WTC11 (cell line): ENCODE data around the gene TMEM200A. TPM values are rescaled to one million over a fixed set of nuclear protein-coding genes. Genes with fewer than 3 reads are reported as not detected.
A peak's percentile ranks its signal among the peaks of the same experiment; 100 is the strongest.

Experiments
- ATAC-seq: fragments of 200-7000 bp; cut with Tn5 transposase; 2 replicates; pipeline ENCODE4 v1.10.0; 2021; ENCODE audit warnings: mild to moderate bottlenecking, moderate library complexity
- CTCF ChIA-PET: fragments of 300-600 bp; sonication (Branson Sonifier 250); formaldehyde crosslinking; loops from one replicate; lab custom pipeline; 2021; ENCODE audit warnings: antibody characterized with exemption; lab: Charles Lee
- POLR2A ChIA-PET: fragments of 350-600 bp; sonication (Branson Sonifier 250); formaldehyde crosslinking; loops from one replicate; lab custom pipeline; 2021; ENCODE audit warnings: antibody characterized with exemption; lab: Charles Lee
- DNase-seq: peaks from one replicate; pipeline ENCODE4 v3.0.0; 2021; ENCODE audit warnings: low spot score
- H3K27ac Mint-ChIP-seq: 2 replicates; pipeline ENCODE4 v1.8.0; 2021; ENCODE audit warnings: mixed read lengths
- H3K27me3 Mint-ChIP-seq: 2 replicates; pipeline ENCODE4 v1.8.0; 2021; ENCODE audit warnings: low read depth, mild to moderate bottlenecking, moderate library complexity, mixed read lengths
- H3K36me3 Mint-ChIP-seq: 2 replicates; pipeline ENCODE4 v1.8.0; 2021; ENCODE audit warnings: mixed read lengths
- H3K4me1 Mint-ChIP-seq: 2 replicates; pipeline ENCODE4 v1.8.0; 2022; ENCODE audit warnings: mixed read lengths
- H3K4me3 Mint-ChIP-seq: 2 replicates; pipeline ENCODE4 v1.8.0; 2021; ENCODE audit warnings: mild to moderate bottlenecking, moderate library complexity, mixed read lengths
- H3K9me3 Mint-ChIP-seq: 2 replicates; pipeline ENCODE4 v1.8.0; 2021; ENCODE audit warnings: mixed read lengths
- ESRRA ChIP-seq: sonication (generic); formaldehyde crosslinking; IDR thresholded peaks from 2 replicates; pipeline ENCODE4 v1.8.1; 2022; ENCODE audit warnings: mild to moderate bottlenecking, missing genetic modification reagents, borderline replicate concordance
- ETV6 ChIP-seq: sonication (generic); formaldehyde crosslinking; IDR thresholded peaks from 2 replicates; pipeline ENCODE4 v1.8.1; 2022; ENCODE audit warnings: mild to moderate bottlenecking, missing genetic modification reagents
- FOXK1 ChIP-seq: sonication (generic); formaldehyde crosslinking; IDR thresholded peaks from 2 replicates; pipeline ENCODE4 v1.8.0; 2022; ENCODE audit warnings: mild to moderate bottlenecking, moderate library complexity, missing genetic modification reagents
- HMGA2 ChIP-seq: fragments of 250-450 bp; sonication (Bioruptor Pico); IDR thresholded peaks from 2 replicates; pipeline ENCODE4 v1.4.0; 2021; ENCODE audit warnings: mild to moderate bottlenecking, moderate library complexity
- NFYB ChIP-seq: sonication (generic); formaldehyde crosslinking; conservative IDR thresholded peaks from 2 replicates; pipeline ENCODE4 v1.8.0; 2022; ENCODE audit warnings: low read depth, missing genetic modification reagents
- NR1H2 ChIP-seq: sonication (generic); formaldehyde crosslinking; IDR thresholded peaks from 2 replicates; pipeline ENCODE4 v1.9.0; 2021; ENCODE audit warnings: mild to moderate bottlenecking, moderate library complexity, missing genetic modification reagents
- RELA ChIP-seq: sonication (generic); formaldehyde crosslinking; IDR thresholded peaks from 2 replicates; pipeline ENCODE4 v1.8.1; 2022; ENCODE audit warnings: missing genetic modification reagents, mild to moderate bottlenecking, borderline replicate concordance
- SP1 ChIP-seq: sonication (generic); formaldehyde crosslinking; conservative IDR thresholded peaks from 2 replicates; pipeline ENCODE4 v1.8.1; 2022; ENCODE audit warnings: missing genetic modification reagents
- TP53 ChIP-seq: sonication (generic); formaldehyde crosslinking; IDR thresholded peaks from 2 replicates; pipeline ENCODE4 v1.8.1; 2023; ENCODE audit warnings: mild to moderate bottlenecking, missing genetic modification reagents
- ZNF416 ChIP-seq: fragments of 250-450 bp; sonication (Bioruptor Pico); IDR thresholded peaks from 2 replicates; pipeline ENCODE4 v1.9.0; 2021; ENCODE audit warnings: mild to moderate bottlenecking, inconsistent platforms
- ZNF671 ChIP-seq: fragments of 250-450 bp; sonication (Bioruptor Pico); IDR thresholded peaks from 2 replicates; pipeline ENCODE4 v1.8.0; 2021; ENCODE audit warnings: mild to moderate bottlenecking
- total RNA-seq: library from RNA; stranded (reverse); gene quantifications from 3 replicates; pipeline ENCODE4 v1.2.3, GENCODE V29; 2021
- TF ChIP-seq, protein P1 (sequence below): sonication (generic); formaldehyde crosslinking; IDR thresholded peaks from 2 replicates; pipeline ENCODE4 v1.8.1; 2022; ENCODE audit warnings: mild to moderate bottlenecking, moderate library complexity, missing genetic modification reagents
- TF ChIP-seq, protein P2 (sequence below): sonication (generic); formaldehyde crosslinking; IDR thresholded peaks from 2 replicates; pipeline ENCODE4 v1.8.0; 2022; ENCODE audit warnings: missing genetic modification reagents
- TF ChIP-seq, protein P3 (sequence below): fragments of 250-450 bp; sonication (Bioruptor Pico); conservative IDR thresholded peaks from 2 replicates; pipeline ENCODE4 v1.9.0; 2021; ENCODE audit warnings: mild to moderate bottlenecking
- TF ChIP-seq, protein P4 (sequence below): sonication (generic); formaldehyde crosslinking; IDR thresholded peaks from 2 replicates; pipeline ENCODE4 v1.8.0; 2022; ENCODE audit warnings: mild to moderate bottlenecking, missing genetic modification reagents
- TF ChIP-seq, protein P5 (sequence below): sonication (generic); formaldehyde crosslinking; IDR thresholded peaks from 2 replicates; pipeline ENCODE4 v1.8.0; 2023; ENCODE audit warnings: missing genetic modification reagents
- TF ChIP-seq, protein P6 (sequence below): sonication (generic); formaldehyde crosslinking; IDR thresholded peaks from 2 replicates; pipeline ENCODE4 v1.8.0; 2023; ENCODE audit warnings: missing genetic modification reagents, mild to moderate bottlenecking, borderline replicate concordance
- TF ChIP-seq, protein P7 (sequence below): sonication (generic); formaldehyde crosslinking; IDR thresholded peaks from 2 replicates; pipeline ENCODE4 v1.8.1; 2023; ENCODE audit warnings: mild to moderate bottlenecking, missing genetic modification reagents, moderate library complexity

The TMEM200A gene
- total RNA-seq, 1 experiment from 2014 or later: 11.0 TPM

DNA sequence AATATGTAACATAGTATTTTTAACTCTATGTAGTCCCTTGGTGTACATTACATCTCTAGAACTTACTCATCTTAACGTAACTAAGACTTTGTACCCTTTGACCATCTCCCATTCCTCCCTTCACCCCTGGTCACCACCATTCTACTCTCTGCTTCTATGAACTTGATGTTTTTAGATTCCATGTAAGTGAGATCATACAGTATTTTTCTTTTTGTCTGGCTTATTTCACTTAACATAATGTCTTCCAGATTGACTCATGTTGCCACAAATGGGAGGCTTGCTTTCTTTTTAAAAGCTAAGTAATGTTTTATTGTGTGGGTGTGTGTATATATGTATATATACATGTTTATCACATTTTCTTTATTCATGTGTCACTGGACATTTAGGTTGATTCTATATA, 55.8 kb downstream of the TMEM200A start (continued):
- TF ChIP-seq RELA (CRISPR knock-in tag): no peak
- TF ChIP-seq, protein P1, sequence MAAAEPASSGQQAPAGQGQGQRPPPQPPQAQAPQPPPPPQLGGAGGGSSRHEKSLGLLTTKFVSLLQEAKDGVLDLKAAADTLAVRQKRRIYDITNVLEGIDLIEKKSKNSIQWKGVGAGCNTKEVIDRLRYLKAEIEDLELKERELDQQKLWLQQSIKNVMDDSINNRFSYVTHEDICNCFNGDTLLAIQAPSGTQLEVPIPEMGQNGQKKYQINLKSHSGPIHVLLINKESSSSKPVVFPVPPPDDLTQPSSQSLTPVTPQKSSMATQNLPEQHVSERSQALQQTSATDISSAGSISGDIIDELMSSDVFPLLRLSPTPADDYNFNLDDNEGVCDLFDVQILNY (CRISPR knock-in tag): no peak

DNA sequence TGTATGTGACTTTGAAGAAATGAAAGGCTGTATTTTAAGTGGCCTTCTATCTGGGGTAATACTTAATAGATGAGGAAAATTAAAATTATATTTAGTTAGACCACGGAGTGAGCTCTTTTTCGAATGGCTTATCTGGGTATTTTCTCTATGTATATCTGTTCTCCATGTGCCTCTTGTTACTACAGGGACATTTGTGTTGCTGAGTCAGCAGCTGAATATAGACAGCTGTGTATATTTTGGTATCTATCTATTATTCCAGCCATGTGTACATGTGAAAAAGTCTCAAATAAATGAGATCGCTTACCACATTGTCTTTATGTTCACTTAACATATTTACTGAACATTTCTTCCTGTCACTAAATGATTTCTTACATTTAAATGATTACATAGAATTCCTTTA, 57.2 kb downstream of the TMEM200A start:
- POLR2A ChIA-PET: no interaction called here
- Mint-ChIP-seq H3K36me3 (no peaks in the 10 kb centered on the region), H3K27ac (no peak overlapping the region), H3K27me3 (no peaks in the 10 kb centered on the region)
- CTCF ChIA-PET: no interaction called here
- ATAC-seq (no peak), DNase-seq (no peak)
- TF ChIP-seq ZNF416 (CRISPR knock-in tag): no peak
- TF ChIP-seq, protein P2, sequence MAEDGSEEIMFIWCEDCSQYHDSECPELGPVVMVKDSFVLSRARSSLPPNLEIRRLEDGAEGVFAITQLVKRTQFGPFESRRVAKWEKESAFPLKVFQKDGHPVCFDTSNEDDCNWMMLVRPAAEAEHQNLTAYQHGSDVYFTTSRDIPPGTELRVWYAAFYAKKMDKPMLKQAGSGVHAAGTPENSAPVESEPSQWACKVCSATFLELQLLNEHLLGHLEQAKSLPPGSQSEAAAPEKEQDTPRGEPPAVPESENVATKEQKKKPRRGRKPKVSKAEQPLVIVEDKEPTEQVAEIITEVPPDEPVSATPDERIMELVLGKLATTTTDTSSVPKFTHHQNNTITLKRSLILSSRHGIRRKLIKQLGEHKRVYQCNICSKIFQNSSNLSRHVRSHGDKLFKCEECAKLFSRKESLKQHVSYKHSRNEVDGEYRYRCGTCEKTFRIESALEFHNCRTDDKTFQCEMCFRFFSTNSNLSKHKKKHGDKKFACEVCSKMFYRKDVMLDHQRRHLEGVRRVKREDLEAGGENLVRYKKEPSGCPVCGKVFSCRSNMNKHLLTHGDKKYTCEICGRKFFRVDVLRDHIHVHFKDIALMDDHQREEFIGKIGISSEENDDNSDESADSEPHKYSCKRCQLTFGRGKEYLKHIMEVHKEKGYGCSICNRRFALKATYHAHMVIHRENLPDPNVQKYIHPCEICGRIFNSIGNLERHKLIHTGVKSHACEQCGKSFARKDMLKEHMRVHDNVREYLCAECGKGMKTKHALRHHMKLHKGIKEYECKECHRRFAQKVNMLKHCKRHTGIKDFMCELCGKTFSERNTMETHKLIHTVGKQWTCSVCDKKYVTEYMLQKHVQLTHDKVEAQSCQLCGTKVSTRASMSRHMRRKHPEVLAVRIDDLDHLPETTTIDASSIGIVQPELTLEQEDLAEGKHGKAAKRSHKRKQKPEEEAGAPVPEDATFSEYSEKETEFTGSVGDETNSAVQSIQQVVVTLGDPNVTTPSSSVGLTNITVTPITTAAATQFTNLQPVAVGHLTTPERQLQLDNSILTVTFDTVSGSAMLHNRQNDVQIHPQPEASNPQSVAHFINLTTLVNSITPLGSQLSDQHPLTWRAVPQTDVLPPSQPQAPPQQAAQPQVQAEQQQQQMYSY (CRISPR knock-in tag): no peak
- no peak for TF ChIP-seq NR1H2 (CRISPR knock-in tag)
- TF ChIP-seq SP1 (CRISPR knock-in tag): no peak
- TF ChIP-seq, protein P3, sequence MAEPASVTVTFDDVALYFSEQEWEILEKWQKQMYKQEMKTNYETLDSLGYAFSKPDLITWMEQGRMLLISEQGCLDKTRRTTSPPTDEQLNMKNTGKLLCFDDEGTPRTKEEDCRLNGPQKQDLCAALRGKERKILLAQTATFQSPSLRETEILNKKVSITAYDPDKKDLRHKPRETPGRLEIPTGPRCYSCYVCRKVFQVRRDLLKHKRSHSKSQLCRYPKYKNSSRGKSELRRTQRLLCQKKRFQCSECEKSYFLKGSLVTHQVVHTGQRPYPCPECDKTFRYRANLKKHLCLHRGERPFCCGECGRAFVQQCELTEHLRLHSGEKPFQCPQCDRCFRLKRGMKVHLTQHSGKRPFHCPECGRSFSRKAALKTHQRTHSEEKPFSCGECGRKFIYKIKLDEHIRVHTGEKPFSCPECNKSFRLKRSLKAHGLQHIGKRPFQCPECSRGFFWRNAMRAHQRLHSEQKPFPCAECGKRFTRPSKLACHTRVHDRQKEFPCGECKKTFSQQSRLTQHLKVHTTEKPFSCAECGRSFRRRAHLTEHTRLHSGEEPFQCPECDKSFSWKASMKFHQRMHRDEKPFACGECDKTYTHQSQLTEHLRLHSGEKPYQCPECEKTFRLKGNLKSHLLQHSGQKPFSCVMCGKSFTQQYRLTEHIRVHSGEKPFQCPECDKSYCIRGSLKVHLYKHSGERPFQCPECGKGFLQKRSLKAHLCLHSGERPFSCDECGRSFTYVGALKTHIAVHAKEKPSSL (CRISPR knock-in tag): no peak
- no peak for TF ChIP-seq HMGA2 (CRISPR knock-in tag)
- TF ChIP-seq ESRRA (CRISPR knock-in tag): no peak
- no peak for TF ChIP-seq ZNF671
- TF ChIP-seq, protein P4, sequence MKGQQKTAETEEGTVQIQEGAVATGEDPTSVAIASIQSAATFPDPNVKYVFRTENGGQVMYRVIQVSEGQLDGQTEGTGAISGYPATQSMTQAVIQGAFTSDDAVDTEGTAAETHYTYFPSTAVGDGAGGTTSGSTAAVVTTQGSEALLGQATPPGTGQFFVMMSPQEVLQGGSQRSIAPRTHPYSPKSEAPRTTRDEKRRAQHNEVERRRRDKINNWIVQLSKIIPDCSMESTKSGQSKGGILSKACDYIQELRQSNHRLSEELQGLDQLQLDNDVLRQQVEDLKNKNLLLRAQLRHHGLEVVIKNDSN (CRISPR knock-in tag): no peak
- TF ChIP-seq NFYB (CRISPR knock-in tag): no peak
- no peak for TF ChIP-seq FOXK1
- no peak for TF ChIP-seq ETV6 (CRISPR knock-in tag)
- TF ChIP-seq, protein P5, sequence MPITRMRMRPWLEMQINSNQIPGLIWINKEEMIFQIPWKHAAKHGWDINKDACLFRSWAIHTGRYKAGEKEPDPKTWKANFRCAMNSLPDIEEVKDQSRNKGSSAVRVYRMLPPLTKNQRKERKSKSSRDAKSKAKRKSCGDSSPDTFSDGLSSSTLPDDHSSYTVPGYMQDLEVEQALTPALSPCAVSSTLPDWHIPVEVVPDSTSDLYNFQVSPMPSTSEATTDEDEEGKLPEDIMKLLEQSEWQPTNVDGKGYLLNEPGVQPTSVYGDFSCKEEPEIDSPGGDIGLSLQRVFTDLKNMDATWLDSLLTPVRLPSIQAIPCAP (CRISPR knock-in tag): no peak
- TF ChIP-seq TP53 (CRISPR knock-in tag): no peak
- TF ChIP-seq, all 79 proteins: peak for 0
- H3K9me3 Mint-ChIP-seq: no peaks in the 10 kb centered on the region
- peaks cover 42% of the 10 kb centered on the region for H3K4me1 Mint-ChIP-seq
- H3K4me3 Mint-ChIP-seq: no peak overlapping the region

DNA sequence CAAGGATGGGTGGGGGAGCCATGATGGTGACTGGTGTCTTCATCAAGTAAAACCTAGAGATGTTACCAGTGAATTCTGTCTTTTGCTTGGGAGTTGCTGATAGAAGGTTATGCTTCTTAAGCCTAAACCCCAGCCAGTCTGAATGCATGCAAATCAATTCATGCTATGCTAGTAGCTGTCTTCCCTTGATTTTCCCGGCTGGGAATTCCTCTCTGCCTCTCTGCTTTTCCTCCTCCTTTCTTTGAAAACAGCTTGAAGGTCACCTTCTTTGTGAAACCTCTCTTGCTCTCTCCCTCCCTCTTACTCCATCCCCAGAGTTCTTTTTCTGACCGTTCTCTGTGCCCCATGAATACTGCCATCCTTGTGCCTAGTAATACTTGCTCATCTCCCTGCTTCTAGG, 58.9 kb downstream of the TMEM200A start:
- peak; percentile 79 for ATAC-seq
- no peaks in the 10 kb centered on the region for H3K9me3 Mint-ChIP-seq
- no peak overlapping the region for H3K4me3 Mint-ChIP-seq
- peaks cover 42% of the 10 kb centered on the region for H3K4me1 Mint-ChIP-seq
- H3K27ac Mint-ChIP-seq: peak overlapping the region; percentile 90
- no peaks in the 10 kb centered on the region for H3K27me3 Mint-ChIP-seq
- CTCF ChIA-PET: no interaction called here
- H3K36me3 Mint-ChIP-seq: no peaks in the 10 kb centered on the region
- TF ChIP-seq, protein P6, sequence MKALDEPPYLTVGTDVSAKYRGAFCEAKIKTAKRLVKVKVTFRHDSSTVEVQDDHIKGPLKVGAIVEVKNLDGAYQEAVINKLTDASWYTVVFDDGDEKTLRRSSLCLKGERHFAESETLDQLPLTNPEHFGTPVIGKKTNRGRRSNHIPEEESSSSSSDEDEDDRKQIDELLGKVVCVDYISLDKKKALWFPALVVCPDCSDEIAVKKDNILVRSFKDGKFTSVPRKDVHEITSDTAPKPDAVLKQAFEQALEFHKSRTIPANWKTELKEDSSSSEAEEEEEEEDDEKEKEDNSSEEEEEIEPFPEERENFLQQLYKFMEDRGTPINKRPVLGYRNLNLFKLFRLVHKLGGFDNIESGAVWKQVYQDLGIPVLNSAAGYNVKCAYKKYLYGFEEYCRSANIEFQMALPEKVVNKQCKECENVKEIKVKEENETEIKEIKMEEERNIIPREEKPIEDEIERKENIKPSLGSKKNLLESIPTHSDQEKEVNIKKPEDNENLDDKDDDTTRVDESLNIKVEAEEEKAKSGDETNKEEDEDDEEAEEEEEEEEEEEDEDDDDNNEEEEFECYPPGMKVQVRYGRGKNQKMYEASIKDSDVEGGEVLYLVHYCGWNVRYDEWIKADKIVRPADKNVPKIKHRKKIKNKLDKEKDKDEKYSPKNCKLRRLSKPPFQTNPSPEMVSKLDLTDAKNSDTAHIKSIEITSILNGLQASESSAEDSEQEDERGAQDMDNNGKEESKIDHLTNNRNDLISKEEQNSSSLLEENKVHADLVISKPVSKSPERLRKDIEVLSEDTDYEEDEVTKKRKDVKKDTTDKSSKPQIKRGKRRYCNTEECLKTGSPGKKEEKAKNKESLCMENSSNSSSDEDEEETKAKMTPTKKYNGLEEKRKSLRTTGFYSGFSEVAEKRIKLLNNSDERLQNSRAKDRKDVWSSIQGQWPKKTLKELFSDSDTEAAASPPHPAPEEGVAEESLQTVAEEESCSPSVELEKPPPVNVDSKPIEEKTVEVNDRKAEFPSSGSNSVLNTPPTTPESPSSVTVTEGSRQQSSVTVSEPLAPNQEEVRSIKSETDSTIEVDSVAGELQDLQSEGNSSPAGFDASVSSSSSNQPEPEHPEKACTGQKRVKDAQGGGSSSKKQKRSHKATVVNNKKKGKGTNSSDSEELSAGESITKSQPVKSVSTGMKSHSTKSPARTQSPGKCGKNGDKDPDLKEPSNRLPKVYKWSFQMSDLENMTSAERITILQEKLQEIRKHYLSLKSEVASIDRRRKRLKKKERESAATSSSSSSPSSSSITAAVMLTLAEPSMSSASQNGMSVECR: no peak
- TF ChIP-seq, protein P7, sequence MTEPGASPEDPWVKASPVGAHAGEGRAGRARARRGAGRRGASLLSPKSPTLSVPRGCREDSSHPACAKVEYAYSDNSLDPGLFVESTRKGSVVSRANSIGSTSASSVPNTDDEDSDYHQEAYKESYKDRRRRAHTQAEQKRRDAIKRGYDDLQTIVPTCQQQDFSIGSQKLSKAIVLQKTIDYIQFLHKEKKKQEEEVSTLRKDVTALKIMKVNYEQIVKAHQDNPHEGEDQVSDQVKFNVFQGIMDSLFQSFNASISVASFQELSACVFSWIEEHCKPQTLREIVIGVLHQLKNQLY (CRISPR knock-in tag): no peak
- DNase-seq: no peak
- POLR2A ChIA-PET: no interaction called here
